ENCODE measurements around the gene ACOX3. TPM values are rescaled to one million over a fixed set of nuclear protein-coding genes. Genes with fewer than 3 reads are reported as not detected.

The ACOX3 gene
- total RNA-seq, 6 donors from 2014 or later: 23.7 to 56.6 (median 31.8) TPM

- Histone ChIP-seq H3K9me3 (no peaks in the 10 kb centered on the region), H3K36me3 (peaks cover 0 to 37% (median 6%) of the 10 kb centered on the region in 4 donors), H3K4me1 (no peaks in the 10 kb centered on the region), H3K4me3 (no peak overlapping the region), H3K27ac (no peak overlapping the region), H3K27me3 (no peaks in the 10 kb centered on the region)
- TF ChIP-seq EP300 (IDR thresholded peaks at IDR 0.05) (no peak), POLR2A (IDR thresholded peaks at IDR 0.05) (no peak), POLR2AphosphoS5 (IDR thresholded peaks at IDR 0.05) (no peak)
- TF ChIP-seq, protein P1, sequence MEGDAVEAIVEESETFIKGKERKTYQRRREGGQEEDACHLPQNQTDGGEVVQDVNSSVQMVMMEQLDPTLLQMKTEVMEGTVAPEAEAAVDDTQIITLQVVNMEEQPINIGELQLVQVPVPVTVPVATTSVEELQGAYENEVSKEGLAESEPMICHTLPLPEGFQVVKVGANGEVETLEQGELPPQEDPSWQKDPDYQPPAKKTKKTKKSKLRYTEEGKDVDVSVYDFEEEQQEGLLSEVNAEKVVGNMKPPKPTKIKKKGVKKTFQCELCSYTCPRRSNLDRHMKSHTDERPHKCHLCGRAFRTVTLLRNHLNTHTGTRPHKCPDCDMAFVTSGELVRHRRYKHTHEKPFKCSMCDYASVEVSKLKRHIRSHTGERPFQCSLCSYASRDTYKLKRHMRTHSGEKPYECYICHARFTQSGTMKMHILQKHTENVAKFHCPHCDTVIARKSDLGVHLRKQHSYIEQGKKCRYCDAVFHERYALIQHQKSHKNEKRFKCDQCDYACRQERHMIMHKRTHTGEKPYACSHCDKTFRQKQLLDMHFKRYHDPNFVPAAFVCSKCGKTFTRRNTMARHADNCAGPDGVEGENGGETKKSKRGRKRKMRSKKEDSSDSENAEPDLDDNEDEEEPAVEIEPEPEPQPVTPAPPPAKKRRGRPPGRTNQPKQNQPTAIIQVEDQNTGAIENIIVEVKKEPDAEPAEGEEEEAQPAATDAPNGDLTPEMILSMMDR (IDR thresholded peaks at IDR 0.05): no peak
- WGBS, 2 donors: 86 to 93% methylated on average over 11 of the region's 13 CpGs
- no peak for ATAC-seq (ENCODE audit: low FRiP score in 2 of 2)
- DNase-seq: no peak
These were observed 66.5 kb downstream of the ACOX3 start for GRCh38 chr4:8373973-8374545.

DNA sequence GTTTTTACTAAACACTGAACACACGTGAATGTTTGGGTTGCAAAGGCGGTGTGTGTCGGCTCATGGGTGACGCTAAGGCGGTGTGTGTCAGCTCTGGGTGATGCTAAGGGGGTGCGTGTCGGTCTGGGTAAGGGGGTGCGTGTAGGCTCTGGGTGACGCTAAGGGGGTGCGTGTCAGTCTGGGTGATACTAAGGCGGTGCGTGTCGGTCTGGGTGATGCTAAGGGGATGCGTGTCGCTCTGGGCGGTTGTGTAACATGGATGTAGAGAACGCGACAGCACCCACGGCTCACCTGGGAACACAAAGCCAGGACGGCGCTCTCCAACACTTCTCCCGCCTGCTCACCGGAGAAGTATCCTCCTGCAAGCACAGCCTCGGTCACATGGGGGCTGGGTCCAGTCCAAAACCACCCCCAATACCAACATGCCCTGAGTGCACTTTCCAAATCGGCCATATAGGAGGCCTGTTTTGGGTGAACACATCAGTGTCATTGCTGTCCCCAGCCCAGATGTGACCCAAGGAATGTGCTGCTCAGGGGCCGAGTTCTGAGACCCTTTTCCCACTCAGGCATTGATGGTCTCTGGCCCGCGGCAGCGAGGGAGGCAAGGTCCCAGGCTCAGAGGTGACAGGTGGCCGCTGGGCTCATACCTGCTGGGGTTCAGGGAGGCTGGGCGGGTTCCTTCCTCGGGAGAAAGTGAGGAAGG, 67.1 kb downstream of the ACOX3 start:
- 89 to 95% methylated on average over 22 to 32 of the region's 32 CpGs for WGBS, 2 donors

GRCh38 chr4:8372506-8372905, 68.0 kb downstream of the ACOX3 start:
- H3K27me3 ChIP-seq: no peaks in the 10 kb centered on the region
- H3K27ac ChIP-seq: no peak overlapping the region
- no peak overlapping the region for H3K4me3 ChIP-seq
- ATAC-seq (ENCODE audit: low FRiP score in 2 of 2) (no peak), DNase-seq (no peak)
- H3K4me1 ChIP-seq: no peaks in the 10 kb centered on the region
- WGBS, 2 donors: 89 to 100% methylated on average over 7 to 13 of the region's 13 CpGs
- H3K36me3 ChIP-seq: peaks cover 0 to 27% (median 4%) of the 10 kb centered on the region in 4 donors
- TF ChIP-seq POLR2AphosphoS5 (IDR thresholded peaks at IDR 0.05) (no peak), EP300 (IDR thresholded peaks at IDR 0.05) (no peak)
- TF ChIP-seq, protein P1 (IDR thresholded peaks at IDR 0.05): no peak
- H3K9me3 ChIP-seq: no peaks in the 10 kb centered on the region

More for the DNA sequence above, 67.1 kb downstream of the ACOX3 start:
- no peak for ATAC-seq (ENCODE audit: low FRiP score in 2 of 2)
- Histone ChIP-seq H3K36me3 (peaks cover 0 to 33% (median 4%) of the 10 kb centered on the region in 4 donors), H3K4me3 (no peak overlapping the region), H3K9me3 (no peaks in the 10 kb centered on the region), H3K27ac (no peak overlapping the region), H3K27me3 (no peaks in the 10 kb centered on the region), H3K4me1 (no peaks in the 10 kb centered on the region)
- TF ChIP-seq EP300 (IDR thresholded peaks at IDR 0.05): no peak
- no peak for TF ChIP-seq POLR2AphosphoS5 (IDR thresholded peaks at IDR 0.05)
- TF ChIP-seq, protein P1 (IDR thresholded peaks at IDR 0.05): no peak
- TF ChIP-seq POLR2A (IDR thresholded peaks at IDR 0.05): no peak
- DNase-seq: no peak

DNA sequence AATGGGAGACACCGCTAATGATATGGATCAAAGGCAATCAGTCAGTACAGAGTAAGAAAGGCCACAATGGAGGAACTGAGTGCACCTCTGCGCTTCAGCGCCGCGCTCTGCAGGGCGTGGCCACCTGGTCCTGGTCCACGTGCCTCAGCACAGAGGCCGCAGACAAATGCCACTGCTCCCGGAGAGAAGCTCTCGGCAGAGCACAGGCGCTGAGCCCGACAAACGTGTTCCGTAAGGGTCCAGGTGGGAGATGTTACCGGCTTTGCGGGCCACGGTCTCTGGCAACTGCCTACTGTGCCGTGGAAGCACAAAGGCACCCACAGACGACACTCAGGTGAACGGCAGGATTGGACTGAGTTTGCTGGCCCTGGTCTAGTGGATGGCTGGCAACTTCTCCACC, 68.9 kb downstream of the ACOX3 start:
- Histone ChIP-seq H3K36me3 (peaks cover 0 to 23% (median 3%) of the 10 kb centered on the region in 4 donors), H3K4me3 (no peak overlapping the region), H3K4me1 (no peaks in the 10 kb centered on the region), H3K27ac (no peak overlapping the region), H3K9me3 (no peaks in the 10 kb centered on the region), H3K27me3 (no peaks in the 10 kb centered on the region)
- ATAC-seq (ENCODE audit: low FRiP score in 2 of 2) (no peak), DNase-seq (peak in 1 of 2 donors; percentile 77)
- TF ChIP-seq POLR2AphosphoS5 (IDR thresholded peaks at IDR 0.05): no peak
- TF ChIP-seq POLR2A (IDR thresholded peaks at IDR 0.05): no peak
- WGBS, 2 donors: 93 to 95% methylated on average over 18 to 20 of the region's 20 CpGs

GRCh38 chr4:8370835-8371595, 69.5 kb downstream of the ACOX3 start:
- Histone ChIP-seq H3K36me3 (peaks cover 0 to 22% (median 5%) of the 10 kb centered on the region in 4 donors), H3K9me3 (no peaks in the 10 kb centered on the region), H3K27ac (no peak overlapping the region), H3K4me1 (no peaks in the 10 kb centered on the region), H3K4me3 (no peak overlapping the region), H3K27me3 (no peaks in the 10 kb centered on the region)
- ATAC-seq (ENCODE audit: low FRiP score in 2 of 2): no peak
- TF ChIP-seq, protein P1 (IDR thresholded peaks at IDR 0.05): no peak
- TF ChIP-seq POLR2AphosphoS5 (IDR thresholded peaks at IDR 0.05): no peak
- TF ChIP-seq EP300 (IDR thresholded peaks at IDR 0.05): no peak
- TF ChIP-seq POLR2A (IDR thresholded peaks at IDR 0.05): no peak
- no peak for DNase-seq
- 91 to 92% methylated on average over 15 to 24 of the region's 24 CpGs for WGBS, 2 donors
